OCI-LY1 (cell line): ENCODE results near the gene NBEA.

Experiments used
- H2AFZ ChIP-seq: fragments of 200-600 bp; sonication (generic), shearing (Covaris generic); 2 replicates; pipeline ENCODE4 v1.6.0; 2014; ENCODE audit warnings: antibody characterized with exemption, mild to moderate bottlenecking, low read length
- H3F3A ChIP-seq: fragments of 200-600 bp; sonication (generic), shearing (Covaris generic); 2 replicates; pipeline ENCODE4 v1.6.0; 2014; ENCODE audit warnings: mild to moderate bottlenecking, antibody characterized with exemption, low read length, moderate library complexity; ENCODE audit not compliant: insufficient read depth
- H3K27ac ChIP-seq: fragments of 200-600 bp; sonication (generic); 2 replicates; pipeline ENCODE4 v1.5.1; 2014; ENCODE audit warnings: low read length, mixed run types, mild to moderate bottlenecking, low read depth; ENCODE audit not compliant: poor library complexity, severe bottlenecking
- H3K27me3 ChIP-seq: fragments of 200-600 bp; sonication (generic); 2 replicates; pipeline ENCODE4 v1.6.0; 2014; ENCODE audit warnings: antibody characterized with exemption, mild to moderate bottlenecking, low read length, moderate library complexity; ENCODE audit not compliant: insufficient read depth
- H3K36me3 ChIP-seq: fragments of 200-600 bp; sonication (generic); 2 replicates; pipeline ENCODE4 v1.6.1; 2014; ENCODE audit warnings: mild to moderate bottlenecking, antibody characterized with exemption, low read length, moderate library complexity, mixed read lengths; ENCODE audit not compliant: insufficient read depth
- H3K4me1 ChIP-seq: fragments of 200-600 bp; sonication (generic); 2 replicates; pipeline ENCODE4 v1.5.1; 2014; ENCODE audit warnings: mild to moderate bottlenecking, low read length, moderate library complexity; ENCODE audit not compliant: insufficient read depth, severe bottlenecking
- H3K4me2 ChIP-seq: fragments of 200-600 bp; sonication (generic), shearing (Covaris generic); 2 replicates; pipeline ENCODE4 v1.6.1; 2014; ENCODE audit warnings: low read length
- H3K4me3 ChIP-seq: fragments of 200-600 bp; sonication (generic); 2 replicates; pipeline ENCODE4 v1.5.1; 2014; ENCODE audit warnings: low read length, low read depth, mild to moderate bottlenecking, mixed read lengths; ENCODE audit not compliant: poor library complexity, severe bottlenecking
- H3K79me2 ChIP-seq: fragments of 200-600 bp; shearing (Covaris generic); 2 replicates; pipeline ENCODE4 v1.6.1; 2016; ENCODE audit warnings: mixed run types, low read length, mixed read lengths; ENCODE audit not compliant: insufficient read depth
- H3K9ac ChIP-seq: fragments of 200-600 bp; sonication (generic), shearing (Covaris generic); 2 replicates; pipeline ENCODE4 v1.6.1; 2014; ENCODE audit warnings: mild to moderate bottlenecking, low read length, mixed read lengths
- H3K9me2 ChIP-seq: fragments of 200-600 bp; sonication (generic), shearing (Covaris generic); 2 replicates; pipeline ENCODE4 v1.6.1; 2014; ENCODE audit warnings: low read depth, mild to moderate bottlenecking, low read length, mixed read lengths
- H3K9me3 ChIP-seq: fragments of 200-600 bp; shearing (Covaris generic); 2 replicates; pipeline ENCODE4 v1.6.1; 2014; ENCODE audit warnings: low read length, mixed read lengths
- H4K20me1 ChIP-seq: fragments of 200-600 bp; sonication (generic), shearing (Covaris generic); 2 replicates; pipeline ENCODE4 v1.6.0; 2016; ENCODE audit warnings: mild to moderate bottlenecking, low read length; ENCODE audit not compliant: insufficient read depth
- CTCF ChIP-seq: fragments of 200-600 bp; sonication (generic), shearing (Covaris generic); IDR thresholded peaks from 2 replicates; pipeline ENCODE4 v1.5.1; 2017; ENCODE audit warnings: mild to moderate bottlenecking, antibody characterized with exemption, low read length, moderate library complexity, mixed read lengths
- EZH2 ChIP-seq: fragments of 200-600 bp; sonication (generic), shearing (Covaris generic); IDR thresholded peaks from 2 replicates; pipeline ENCODE4 v1.8.0; 2017; ENCODE audit warnings: borderline replicate concordance, mixed run types, mild to moderate bottlenecking, antibody characterized with exemption, low read length, moderate library complexity, mixed read lengths

NBEA gene

GRCh38 chr13:35465371-35465770, 523.3 kb downstream of the NBEA start:
- Histone ChIP-seq H3K9me3 (no peaks in the 10 kb centered on the region), H3K9me2 (no peaks in the 10 kb centered on the region), H3K79me2 (no peaks in the 10 kb centered on the region), H3K27me3 (no peaks in the 10 kb centered on the region), H4K20me1 (no peaks in the 10 kb centered on the region), H3K4me2 (no peak overlapping the region), H3K9ac (no peak overlapping the region), H3K4me3 (no peak overlapping the region), H3K36me3 (no peaks in the 10 kb centered on the region), H3K4me1 (no peaks in the 10 kb centered on the region), H2AFZ (no peak overlapping the region), H3F3A (no peaks in the 10 kb centered on the region), H3K27ac (no peak overlapping the region)
- TF ChIP-seq EZH2 (no peak), CTCF (no peak)

DNA sequence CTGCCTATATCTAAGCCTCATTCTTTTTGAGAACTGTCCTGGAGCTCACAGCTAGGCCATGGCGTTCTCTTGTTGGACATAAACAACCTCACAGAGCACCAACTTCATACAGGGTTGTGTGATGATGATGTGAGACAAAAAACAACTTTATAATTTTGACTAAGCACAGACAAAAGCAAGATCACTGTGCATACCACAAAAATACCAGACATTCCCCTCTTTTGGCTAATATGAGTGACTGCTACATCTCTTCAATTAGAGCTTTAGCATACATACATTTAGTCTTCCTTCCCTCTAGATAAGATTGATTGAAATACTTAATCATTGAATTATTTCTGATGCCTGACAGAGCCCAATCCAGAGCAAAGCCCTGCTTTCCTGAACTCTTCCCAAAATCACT, 526.1 kb downstream of the NBEA start:
- no peak overlapping the region for H3K4me3 ChIP-seq
- no peaks in the 10 kb centered on the region for H3K9me2 ChIP-seq
- no peak for TF ChIP-seq CTCF
- TF ChIP-seq EZH2: no peak
- H3K36me3 ChIP-seq: no peaks in the 10 kb centered on the region
- no peaks in the 10 kb centered on the region for H3K27me3 ChIP-seq
- H3K27ac ChIP-seq: no peak overlapping the region
- H2AFZ ChIP-seq: no peak overlapping the region
- no peak overlapping the region for H3K4me2 ChIP-seq
- no peaks in the 10 kb centered on the region for H3K79me2 ChIP-seq
- H3K9me3 ChIP-seq: no peaks in the 10 kb centered on the region
- no peaks in the 10 kb centered on the region for H3K4me1 ChIP-seq
- no peaks in the 10 kb centered on the region for H3F3A ChIP-seq
- H3K9ac ChIP-seq: no peak overlapping the region
- no peaks in the 10 kb centered on the region for H4K20me1 ChIP-seq

GRCh38 chr13:35469806-35470525, 527.9 kb downstream of the NBEA start:
- Histone ChIP-seq H3K9me2 (no peaks in the 10 kb centered on the region), H3K4me3 (no peak overlapping the region), H3K4me1 (peaks cover 5% of the 10 kb centered on the region), H3K36me3 (no peaks in the 10 kb centered on the region), H3F3A (no peaks in the 10 kb centered on the region), H3K4me2 (no peak overlapping the region), H3K79me2 (peaks cover 13% of the 10 kb centered on the region), H4K20me1 (no peaks in the 10 kb centered on the region), H3K27me3 (no peaks in the 10 kb centered on the region), H3K9ac (no peak overlapping the region), H3K9me3 (no peaks in the 10 kb centered on the region), H3K27ac (no peak overlapping the region), H2AFZ (no peak overlapping the region)
- TF ChIP-seq EZH2 (no peak), CTCF (no peak)
